Measurements from ENCODE around the gene MADCAM1. TPM values are rescaled to one million over a fixed set of nuclear protein-coding genes. Genes with fewer than 3 reads are reported as not detected.

The MADCAM1 gene
- total and polyA plus RNA-seq, 2 donors (not counting 1 experiment from before 2014, with no cell fraction given), result 0.70 to 2.5 TPM

DNA sequence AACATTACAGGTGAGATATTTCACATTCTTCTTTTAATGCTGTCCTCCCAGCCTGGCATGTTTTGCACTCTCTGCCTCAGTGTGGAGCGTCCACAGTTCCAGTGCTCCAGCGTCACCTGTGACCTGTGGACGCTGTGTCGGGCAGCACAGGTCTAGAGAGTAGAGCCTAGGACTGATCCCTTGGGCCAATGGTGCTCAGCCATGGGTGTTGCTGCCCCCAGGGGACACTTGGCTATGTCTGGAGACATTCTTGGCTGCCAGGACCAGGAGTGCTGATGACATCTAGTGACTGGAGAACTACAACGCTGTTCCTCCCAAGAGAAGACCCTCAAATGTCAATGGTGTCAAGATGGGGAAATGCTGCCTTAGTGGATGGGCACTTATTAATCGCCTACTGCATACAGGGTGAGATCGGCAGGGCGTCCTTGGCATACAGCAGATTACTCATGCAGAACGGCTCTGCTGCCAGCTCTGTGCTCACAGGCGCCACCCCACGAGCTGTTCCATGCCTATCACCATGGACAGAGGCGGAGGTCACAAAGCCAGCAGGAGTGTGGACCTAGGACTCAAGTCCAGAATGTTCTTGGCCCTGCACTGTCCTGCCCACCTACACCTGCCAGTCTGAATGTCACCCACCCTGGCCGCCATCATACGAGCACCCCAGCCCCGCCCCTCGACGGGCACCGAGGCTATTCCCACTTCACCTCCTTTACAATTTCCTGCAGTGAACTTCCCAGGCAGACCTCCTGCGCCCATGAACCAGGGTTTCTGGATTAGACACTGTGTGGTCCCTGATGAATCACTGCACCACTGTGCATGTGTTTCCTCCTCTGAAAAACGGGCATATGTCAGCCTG lies 13.9 kb upstream of the MADCAM1 start:
- Histone ChIP-seq H3K27ac (ENCODE audit: low read length in 2 of 2) (no peak overlapping the region), H3K27me3 (replicated peaks in 1 of 4; ENCODE audit: control extremely low read depth in 1 of 4, control insufficient read depth in 3 of 4, insufficient read depth in 4 of 4, low read length in 3 of 4) (peaks cover 0 to 18% (median 8%) of the 10 kb centered on the region in 4 experiments), H3K9ac (ENCODE audit: low read length) (no peak overlapping the region), H3K9me3 (ENCODE audit: control extremely low read depth in 1 of 3, control insufficient read depth in 2 of 3, insufficient read depth in 1 of 3, low read length in 2 of 3) (peaks cover 0 to 26% (median 0%) of the 10 kb centered on the region in 3 donors), H2AFZ (ENCODE audit: insufficient read depth, low read depth, low read length, poor library complexity, severe bottlenecking) (no peak overlapping the region), H3K4me1 (ENCODE audit: control insufficient read depth in 2 of 2, insufficient read depth in 2 of 2, low read length in 2 of 2) (peaks cover 0 to 6% of the 10 kb centered on the region in 2 donors), H4K20me1 (ENCODE audit: control insufficient read depth, insufficient read depth, low read length, poor library complexity, severe bottlenecking) (no peaks in the 10 kb centered on the region), H3K36me3 (replicated peaks in 1 of 2; ENCODE audit: control extremely low read depth in 1 of 2, control insufficient read depth in 1 of 2, extremely low read depth in 1 of 2, insufficient read depth in 2 of 2, low read length in 1 of 2) (no peaks in the 10 kb centered on the region), H3K79me2 (ENCODE audit: control insufficient read depth, insufficient read depth, low read length) (no peaks in the 10 kb centered on the region), H3K4me2 (replicated peaks; ENCODE audit: low read depth, low read length, poor library complexity, severe bottlenecking) (no peak overlapping the region), H3K4me3 (ENCODE audit: control extremely low read depth in 1 of 5, extremely low read depth in 1 of 5, insufficient read depth in 1 of 5, low read depth in 2 of 5, low read length in 4 of 5) (no peak overlapping the region)
- DNase-seq (no peak), ATAC-seq (ENCODE audit: low read depth) (no peak)
- CTCF ChIA-PET, result no interaction called here
- intact Hi-C loops (cut with micrococcal nuclease), result no loop called here
- H3K4me3 Mint-ChIP-seq, result no peak overlapping the region
- peaks cover 11% of the 10 kb centered on the region for H3K27me3 Mint-ChIP-seq
- POLR2A ChIA-PET, result no interaction called here
- peaks cover 4% of the 10 kb centered on the region for H3K9me3 Mint-ChIP-seq (ENCODE audit: insufficient read depth)
- no peak overlapping the region for H3K27ac Mint-ChIP-seq
- peaks cover 4% of the 10 kb centered on the region for H3K4me1 Mint-ChIP-seq
- 58% methylated on average over 20 of the region's 20 CpGs for WGBS (ENCODE audit: insufficient coverage)
- TF ChIP-seq, protein P1, sequence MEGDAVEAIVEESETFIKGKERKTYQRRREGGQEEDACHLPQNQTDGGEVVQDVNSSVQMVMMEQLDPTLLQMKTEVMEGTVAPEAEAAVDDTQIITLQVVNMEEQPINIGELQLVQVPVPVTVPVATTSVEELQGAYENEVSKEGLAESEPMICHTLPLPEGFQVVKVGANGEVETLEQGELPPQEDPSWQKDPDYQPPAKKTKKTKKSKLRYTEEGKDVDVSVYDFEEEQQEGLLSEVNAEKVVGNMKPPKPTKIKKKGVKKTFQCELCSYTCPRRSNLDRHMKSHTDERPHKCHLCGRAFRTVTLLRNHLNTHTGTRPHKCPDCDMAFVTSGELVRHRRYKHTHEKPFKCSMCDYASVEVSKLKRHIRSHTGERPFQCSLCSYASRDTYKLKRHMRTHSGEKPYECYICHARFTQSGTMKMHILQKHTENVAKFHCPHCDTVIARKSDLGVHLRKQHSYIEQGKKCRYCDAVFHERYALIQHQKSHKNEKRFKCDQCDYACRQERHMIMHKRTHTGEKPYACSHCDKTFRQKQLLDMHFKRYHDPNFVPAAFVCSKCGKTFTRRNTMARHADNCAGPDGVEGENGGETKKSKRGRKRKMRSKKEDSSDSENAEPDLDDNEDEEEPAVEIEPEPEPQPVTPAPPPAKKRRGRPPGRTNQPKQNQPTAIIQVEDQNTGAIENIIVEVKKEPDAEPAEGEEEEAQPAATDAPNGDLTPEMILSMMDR (IDR thresholded peaks at IDR 0.05), result no peak
- no peak for TF ChIP-seq EZH2 (IDR thresholded peaks at IDR 0.05; ENCODE audit: borderline replicate concordance, insufficient read depth, low read depth, low read length, poor library complexity, severe bottlenecking)

All from B cell (primary cell).